ENCODE measurements around the gene CLSTN2. TPM values are rescaled to one million over a fixed set of nuclear protein-coding genes. Genes with fewer than 3 reads are reported as not detected.

Gene CLSTN2
- total and polyA plus RNA-seq, 2 of the 13 experiments (the other 11 are each of a cell fraction or from before 2014, with no cell fraction given), result not detected

DNA sequence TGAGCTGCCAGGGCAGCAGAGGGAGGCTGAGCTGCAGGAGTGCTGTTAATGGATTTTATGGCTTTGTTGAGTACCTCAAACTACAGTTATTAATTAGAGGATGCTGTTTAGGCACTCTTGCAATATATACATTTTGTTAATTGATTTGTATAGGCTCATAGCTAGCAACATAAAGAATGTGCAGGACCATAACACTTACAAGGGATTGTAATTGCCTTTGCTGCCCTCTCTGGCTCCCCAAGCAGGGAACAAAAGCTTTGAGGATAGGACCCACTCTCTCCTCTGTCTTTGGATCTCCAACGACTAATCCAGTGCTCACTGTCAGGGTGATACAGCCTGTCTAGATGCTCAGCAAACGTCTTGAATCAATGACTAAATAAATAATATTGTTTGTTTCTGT is 1.2 kb upstream of the CLSTN2 start (continued):
- TF ChIP-seq, protein P1, sequence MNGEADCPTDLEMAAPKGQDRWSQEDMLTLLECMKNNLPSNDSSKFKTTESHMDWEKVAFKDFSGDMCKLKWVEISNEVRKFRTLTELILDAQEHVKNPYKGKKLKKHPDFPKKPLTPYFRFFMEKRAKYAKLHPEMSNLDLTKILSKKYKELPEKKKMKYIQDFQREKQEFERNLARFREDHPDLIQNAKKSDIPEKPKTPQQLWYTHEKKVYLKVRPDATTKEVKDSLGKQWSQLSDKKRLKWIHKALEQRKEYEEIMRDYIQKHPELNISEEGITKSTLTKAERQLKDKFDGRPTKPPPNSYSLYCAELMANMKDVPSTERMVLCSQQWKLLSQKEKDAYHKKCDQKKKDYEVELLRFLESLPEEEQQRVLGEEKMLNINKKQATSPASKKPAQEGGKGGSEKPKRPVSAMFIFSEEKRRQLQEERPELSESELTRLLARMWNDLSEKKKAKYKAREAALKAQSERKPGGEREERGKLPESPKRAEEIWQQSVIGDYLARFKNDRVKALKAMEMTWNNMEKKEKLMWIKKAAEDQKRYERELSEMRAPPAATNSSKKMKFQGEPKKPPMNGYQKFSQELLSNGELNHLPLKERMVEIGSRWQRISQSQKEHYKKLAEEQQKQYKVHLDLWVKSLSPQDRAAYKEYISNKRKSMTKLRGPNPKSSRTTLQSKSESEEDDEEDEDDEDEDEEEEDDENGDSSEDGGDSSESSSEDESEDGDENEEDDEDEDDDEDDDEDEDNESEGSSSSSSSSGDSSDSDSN (CRISPR knock-in tag; IDR thresholded peaks at IDR 0.05), result no peak
- TF ChIP-seq FOXK1 (CRISPR knock-in tag; IDR thresholded peaks at IDR 0.05; ENCODE audit: borderline replicate concordance, low read depth) (no peak), ZNF484 (CRISPR knock-in tag; IDR thresholded peaks at IDR 0.05; ENCODE audit: borderline replicate concordance, low read depth) (no peak), ERF (CRISPR knock-in tag; IDR thresholded peaks at IDR 0.05) (no peak), ZNF3 (CRISPR knock-in tag; IDR thresholded peaks at IDR 0.05) (no peak), MIER2 (CRISPR knock-in tag; IDR thresholded peaks at IDR 0.05) (no peak), ZNF260 (CRISPR knock-in tag; IDR thresholded peaks at IDR 0.05; ENCODE audit: borderline replicate concordance, low read depth) (no peak), DDIT3 (CRISPR knock-in tag; IDR thresholded peaks at IDR 0.05) (no peak), ESRRA (CRISPR knock-in tag; IDR thresholded peaks at IDR 0.05; ENCODE audit: low read depth) (no peak)
- TF ChIP-seq, protein P2, sequence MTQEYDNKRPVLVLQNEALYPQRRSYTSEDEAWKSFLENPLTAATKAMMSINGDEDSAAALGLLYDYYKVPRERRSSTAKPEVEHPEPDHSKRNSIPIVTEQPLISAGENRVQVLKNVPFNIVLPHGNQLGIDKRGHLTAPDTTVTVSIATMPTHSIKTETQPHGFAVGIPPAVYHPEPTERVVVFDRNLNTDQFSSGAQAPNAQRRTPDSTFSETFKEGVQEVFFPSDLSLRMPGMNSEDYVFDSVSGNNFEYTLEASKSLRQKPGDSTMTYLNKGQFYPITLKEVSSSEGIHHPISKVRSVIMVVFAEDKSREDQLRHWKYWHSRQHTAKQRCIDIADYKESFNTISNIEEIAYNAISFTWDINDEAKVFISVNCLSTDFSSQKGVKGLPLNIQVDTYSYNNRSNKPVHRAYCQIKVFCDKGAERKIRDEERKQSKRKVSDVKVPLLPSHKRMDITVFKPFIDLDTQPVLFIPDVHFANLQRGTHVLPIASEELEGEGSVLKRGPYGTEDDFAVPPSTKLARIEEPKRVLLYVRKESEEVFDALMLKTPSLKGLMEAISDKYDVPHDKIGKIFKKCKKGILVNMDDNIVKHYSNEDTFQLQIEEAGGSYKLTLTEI (CRISPR knock-in tag; conservative IDR thresholded peaks at IDR 0.05), result no peak
